ENCODE measurements around the gene CACNA1C.

Gene CACNA1C

DNA sequence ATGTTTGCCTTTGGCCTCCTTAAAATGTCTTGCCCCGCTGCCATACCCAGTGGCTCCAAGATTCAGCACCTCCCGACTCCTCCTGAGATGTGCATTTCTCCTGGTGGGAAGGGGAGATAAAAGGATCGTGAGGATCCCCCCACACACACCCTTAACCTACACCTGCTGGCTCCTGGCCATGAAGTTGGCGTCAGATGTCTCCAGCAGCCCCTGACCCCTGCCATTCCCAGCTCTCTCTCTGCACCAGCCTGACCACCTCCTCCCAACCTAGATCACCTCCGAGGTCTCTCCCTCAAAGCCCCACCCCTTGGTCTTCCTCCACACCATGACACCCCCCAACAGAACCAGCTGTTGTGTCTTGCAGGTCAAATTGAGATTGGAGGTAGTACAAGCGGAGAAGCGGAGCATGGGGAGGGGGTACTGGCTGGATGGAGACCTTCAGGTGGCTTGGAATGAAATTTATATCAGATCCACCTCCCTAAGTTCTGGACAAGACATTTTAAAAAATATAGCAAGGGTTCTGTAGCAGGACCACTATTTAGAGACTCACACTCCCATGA lies 590.9 kb downstream of the CACNA1C start:
- no peak for DNase-seq (ENCODE audit: low read depth in 2 of 2)

DNA sequence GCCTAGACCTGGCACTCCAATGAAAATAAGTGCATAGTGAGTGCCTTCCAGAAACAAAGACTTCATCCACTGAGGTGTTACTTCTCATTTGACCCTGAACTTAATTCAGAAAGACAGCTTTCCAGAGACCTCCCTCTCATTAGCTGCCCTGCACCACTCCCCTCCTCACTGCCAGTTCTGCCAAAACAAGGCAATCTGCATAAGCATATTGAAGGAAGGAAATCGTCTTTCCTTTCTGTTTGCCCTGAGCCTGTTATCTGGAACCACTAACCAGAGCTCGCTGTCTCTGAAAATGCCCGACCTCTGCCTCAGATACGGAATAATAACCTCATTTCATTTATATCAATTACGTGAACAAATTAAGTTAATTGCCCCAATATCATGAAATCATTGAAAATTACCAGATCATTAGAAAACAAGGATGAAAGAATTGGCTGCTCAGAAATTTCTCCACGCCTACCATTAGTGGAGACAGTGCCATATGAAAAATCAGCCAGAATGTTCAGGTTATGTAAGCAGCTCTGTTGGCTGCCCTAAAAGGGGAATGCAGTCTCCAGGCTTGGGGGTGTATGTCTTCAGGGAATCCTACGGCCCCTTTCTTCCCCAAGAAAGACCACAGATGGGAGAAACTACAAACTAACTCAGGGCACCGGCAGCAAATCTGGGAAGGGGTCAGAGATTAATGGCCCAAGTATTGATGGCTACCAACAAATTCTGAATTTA lies 592.1 kb downstream of the CACNA1C start:
- DNase-seq (ENCODE audit: low read depth in 2 of 2) = no peak

DNA sequence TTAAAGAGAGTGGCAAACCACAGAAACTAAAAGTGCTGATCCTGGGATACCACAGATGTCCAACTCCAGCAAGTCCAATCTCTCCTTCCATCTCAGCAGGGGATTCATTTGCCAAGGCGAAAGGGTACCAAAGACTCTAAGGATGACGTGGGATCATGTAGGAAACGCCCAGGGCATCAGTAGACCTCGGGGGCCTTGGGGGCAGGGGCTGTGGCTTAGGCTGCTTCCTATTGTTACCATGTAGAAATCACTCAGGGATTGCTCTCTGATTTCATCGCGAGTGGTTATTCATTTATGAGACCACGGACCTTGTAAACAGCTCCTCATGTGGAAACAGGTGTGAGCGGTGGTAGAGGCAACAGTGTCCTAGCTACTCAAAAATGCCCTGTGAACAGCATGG lies 592.7 kb downstream of the CACNA1C start:
- no peak for DNase-seq (ENCODE audit: low read depth in 2 of 2)

DNA sequence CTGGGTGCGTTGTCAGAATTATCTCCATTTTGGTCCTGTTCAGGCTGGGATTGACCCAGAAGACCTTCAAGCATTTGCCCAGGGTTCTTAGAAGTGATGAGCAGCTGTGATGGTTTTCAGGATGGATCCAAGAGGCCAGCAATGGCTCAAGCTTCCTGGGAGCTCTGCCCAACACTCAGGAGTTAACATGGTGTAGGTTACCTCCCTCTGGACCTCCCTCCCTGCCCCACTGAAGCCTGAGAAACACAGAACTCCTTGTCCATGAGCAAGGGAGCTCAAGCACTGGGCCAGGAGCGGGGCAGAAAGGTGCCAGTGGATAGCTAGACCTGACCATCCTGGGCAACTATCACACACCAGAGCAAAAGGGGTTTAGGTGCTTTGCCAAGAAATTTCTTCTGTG lies 593.6 kb downstream of the CACNA1C start:
- no peak for DNase-seq (ENCODE audit: low read depth in 2 of 2)

- no peak for DNase-seq (ENCODE audit: low read depth in 2 of 2)
Observed at GRCh38 chr12:2647186-2647585, 594.4 kb downstream of the CACNA1C start.

DNA sequence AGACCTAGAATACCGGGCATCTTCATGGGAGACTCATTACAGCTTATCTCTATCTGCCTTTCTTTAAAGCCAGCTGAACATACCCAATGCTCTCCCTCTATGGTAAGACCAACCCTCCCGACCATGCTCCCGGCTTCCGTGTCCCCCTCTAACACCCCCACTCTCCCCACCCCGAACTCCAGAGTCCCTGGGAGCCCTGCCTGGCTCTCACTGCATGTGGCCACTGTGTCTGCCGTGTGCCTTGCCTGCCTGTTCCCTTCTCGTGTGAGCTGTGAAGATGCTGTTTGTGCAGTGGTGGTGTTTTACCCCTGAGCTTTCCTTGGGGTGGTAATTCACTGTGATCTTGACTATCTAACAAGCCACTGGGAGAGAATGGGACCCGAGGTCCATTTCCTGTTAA lies 595.6 kb downstream of the CACNA1C start:
- DNase-seq (ENCODE audit: low read depth in 2 of 2) = no peak

- no peak for DNase-seq (ENCODE audit: low read depth in 2 of 2)
Observed at GRCh38 chr12:2649201-2650030, 596.6 kb downstream of the CACNA1C start.

DNA sequence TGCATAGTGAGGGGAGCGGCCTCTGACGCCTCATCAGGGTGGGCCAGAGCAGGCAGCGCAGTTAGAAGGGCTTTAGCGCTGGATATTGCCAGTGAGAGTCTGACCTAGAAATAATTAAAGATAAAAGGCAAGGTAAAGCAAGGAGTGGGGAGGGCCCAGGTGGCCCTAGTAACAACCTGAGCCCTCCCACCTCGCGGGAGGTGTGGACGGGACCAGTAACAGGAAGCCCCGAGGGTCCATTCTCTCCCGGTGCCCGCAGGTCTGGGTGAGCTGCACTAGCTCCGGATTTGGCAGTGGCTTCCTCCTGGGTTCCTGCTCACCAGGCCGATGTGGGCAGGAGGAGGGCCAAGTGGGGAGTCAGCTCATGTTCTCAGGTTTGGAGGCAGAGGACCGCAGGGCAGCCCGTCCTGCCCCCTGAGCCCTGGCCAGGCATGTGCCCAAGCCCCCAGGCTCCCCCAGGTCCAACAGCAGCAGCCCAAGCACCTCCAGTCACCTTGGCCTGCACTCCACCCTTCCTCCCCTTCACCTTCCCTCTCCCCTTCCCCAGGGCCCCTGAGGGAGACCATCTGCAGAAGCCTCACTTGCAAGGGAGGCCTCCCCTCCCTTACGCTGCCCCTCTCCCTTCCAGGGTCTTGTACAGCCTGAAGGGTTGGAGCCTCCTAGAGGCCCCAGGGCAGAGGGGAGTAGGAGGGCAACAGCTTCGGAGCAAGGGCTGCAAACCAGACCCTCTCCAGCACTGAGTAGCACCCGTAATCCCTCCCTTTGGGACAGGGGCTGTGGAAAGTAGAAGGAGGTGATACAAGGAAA lies 597.7 kb downstream of the CACNA1C start:
- DNase-seq (ENCODE audit: low read depth in 2 of 2) = no peak

GRCh38 chr12:2651068-2651965 lies 598.5 kb downstream of the CACNA1C start:
- no peak for DNase-seq (ENCODE audit: low read depth in 2 of 2)

DNA sequence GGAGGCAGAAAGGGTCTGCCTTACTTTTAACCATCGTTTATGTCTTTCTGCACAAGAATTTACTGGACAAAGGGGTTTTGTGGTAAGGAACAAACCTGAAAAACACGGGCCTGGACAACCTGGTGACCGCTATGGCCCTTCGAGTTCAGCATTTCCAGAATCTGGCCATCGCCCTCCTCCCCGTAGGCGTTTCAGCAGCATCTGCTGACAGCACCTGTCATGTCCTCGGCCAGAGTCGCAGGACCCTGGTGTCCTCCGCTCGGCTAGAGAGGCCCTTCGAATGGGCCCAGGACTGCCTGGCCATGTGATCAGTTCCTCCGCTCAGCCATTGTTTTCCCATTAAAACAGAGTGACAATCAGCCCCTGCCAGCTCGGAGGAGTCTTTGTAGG lies 599.2 kb downstream of the CACNA1C start:
- DNase-seq (ENCODE audit: low read depth in 2 of 2) = no peak

GRCh38 chr12:2652401-2653081 lies 599.8 kb downstream of the CACNA1C start:
- DNase-seq (ENCODE audit: low read depth in 2 of 2) = no peak

GRCh38 chr12:2653461-2653965 lies 600.7 kb downstream of the CACNA1C start:
- no peak for DNase-seq (ENCODE audit: low read depth in 2 of 2)

GRCh38 chr12:2654311-2654710 lies 601.5 kb downstream of the CACNA1C start:
- DNase-seq (ENCODE audit: low read depth in 2 of 2) = no peak

DNA sequence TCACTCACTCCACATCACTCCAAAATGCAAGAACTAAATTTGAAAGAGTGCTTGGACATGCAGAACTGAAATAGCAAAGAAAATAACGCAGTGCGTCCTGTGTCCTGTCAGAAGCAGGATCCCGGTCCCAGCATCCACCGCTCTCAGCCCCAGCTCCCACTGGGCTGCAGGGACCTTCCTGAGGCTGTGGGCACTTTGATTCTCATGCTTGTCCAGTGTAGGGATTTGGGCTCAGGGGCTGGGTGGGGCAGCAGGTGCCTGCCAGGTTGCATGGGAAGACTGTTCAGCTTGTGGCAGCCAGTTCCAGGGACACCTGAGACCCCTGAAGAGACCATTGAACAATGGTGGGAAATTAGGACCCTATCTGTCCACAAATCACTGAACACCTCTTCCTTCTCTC lies 602.0 kb downstream of the CACNA1C start:
- no peak for DNase-seq (ENCODE audit: low read depth in 2 of 2)

- no peak for DNase-seq (ENCODE audit: low read depth in 2 of 2)
Observed at GRCh38 chr12:2662524-2662923, 609.7 kb downstream of the CACNA1C start.

DNA sequence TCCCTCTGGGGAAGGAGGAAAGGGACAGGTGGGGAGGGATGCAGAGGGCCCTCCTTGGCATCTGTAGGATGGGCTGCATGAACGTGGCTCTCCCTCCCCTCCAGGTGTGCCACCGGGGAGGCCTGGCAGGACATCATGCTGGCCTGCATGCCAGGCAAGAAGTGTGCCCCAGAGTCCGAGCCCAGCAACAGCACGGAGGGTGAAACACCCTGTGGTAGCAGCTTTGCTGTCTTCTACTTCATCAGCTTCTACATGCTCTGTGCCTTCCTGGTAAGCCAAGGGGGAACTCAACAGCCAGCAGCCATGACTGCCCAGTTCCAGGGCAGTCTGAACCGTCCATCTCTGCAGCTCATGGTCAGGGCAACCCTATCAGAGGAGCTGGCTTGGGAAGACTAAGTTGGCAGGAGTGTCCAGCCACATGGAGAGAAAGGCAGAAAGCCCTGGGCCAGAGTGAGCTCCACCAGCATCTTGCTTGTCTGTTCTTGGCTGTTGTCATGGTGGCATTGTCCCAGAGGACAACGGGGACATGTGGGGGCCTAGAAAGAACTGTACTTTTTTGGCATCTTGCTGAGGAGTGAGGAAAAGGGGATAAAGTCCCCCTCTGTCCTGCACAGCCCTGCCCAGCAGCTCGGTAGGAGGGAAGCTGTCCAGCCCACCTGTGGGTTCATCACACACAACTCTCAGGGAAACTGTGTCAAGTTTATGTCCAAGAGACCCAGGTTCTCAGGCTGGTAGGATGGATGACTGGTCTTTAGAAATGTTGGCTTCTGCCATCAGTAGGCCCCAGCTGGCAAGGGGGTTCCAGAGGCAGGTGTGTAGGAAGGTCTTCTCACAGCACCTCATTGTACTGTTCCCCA lies 612.2 kb downstream of the CACNA1C start:
- no peak for DNase-seq (ENCODE audit: low read depth in 2 of 2)

DNA sequence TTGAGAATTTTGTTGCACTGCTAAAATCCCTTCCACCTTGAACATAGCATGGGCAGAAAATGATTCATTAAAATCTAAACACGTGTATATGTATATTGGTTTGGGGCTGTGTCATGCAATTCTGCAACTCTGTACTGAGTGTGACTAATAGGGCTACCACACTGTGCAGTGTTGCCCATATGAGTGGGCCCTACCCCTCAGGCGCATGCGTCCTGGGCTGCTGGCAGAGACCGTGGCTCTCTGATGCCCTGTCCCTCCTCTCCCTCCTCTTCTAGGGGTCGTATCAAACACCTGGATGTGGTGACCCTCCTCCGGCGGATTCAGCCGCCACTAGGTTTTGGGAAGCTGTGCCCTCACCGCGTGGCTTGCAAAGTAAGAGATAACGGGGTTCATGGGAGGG lies 613.6 kb downstream of the CACNA1C start:
- no peak for DNase-seq (ENCODE audit: low read depth in 2 of 2)

DNA sequence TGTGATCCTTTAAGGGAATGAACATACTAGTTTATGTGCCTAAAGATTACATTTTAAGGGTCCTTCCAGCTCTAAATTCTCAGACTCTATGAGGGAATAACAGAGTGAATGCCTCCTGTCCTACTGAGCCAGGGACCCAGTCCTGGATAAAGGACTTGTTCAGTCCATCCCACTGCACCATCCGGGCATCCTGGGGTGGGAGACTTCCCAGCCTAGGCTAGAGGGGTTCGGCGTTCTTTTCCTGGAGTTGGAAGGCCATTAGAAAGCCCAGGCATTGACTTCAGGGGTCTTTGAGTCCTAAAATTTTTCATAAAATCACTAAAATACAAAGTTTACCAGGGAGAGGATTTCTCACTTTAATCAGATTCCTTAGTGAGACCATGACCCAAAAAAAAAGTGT lies 614.1 kb downstream of the CACNA1C start:
- DNase-seq (ENCODE audit: low read depth in 2 of 2) = no peak

DNA sequence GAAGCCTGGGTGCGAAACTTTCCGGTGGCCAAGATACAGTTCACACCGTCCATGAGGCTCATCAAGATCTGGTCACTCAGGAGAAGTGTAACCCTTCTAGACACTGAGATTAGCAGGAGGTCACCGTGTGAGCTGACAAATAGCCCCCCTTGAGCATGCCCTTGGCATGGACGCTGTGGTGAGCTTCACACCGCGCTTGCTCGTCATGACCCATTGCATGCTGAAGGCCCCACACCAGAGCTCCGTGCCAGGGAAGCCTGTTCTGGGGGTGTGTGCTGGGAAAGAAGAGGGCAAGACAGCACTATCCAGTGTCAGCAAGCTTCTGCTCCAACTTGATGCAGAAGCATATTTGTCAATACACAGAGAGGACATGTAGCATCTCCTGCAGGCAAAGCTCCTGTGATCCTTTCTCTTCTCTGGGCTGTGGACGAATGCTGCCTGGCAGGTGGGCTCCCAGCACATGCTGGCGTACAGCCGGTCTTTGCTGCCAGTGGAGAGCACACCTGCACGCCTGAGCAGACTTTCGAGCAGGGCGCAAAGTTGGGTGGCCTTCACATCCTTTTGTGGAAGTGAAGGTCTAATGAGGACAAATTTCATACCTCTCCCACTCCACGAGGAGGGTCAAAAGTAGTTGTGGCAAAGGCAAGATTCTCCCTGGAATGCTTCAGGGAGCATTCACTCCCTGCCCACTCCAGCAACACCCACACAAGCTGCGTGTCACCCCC lies 615.1 kb downstream of the CACNA1C start:
- DNase-seq (ENCODE audit: low read depth in 2 of 2) = no peak
